ENCODE results near the gene CAMKMT.

DNA sequence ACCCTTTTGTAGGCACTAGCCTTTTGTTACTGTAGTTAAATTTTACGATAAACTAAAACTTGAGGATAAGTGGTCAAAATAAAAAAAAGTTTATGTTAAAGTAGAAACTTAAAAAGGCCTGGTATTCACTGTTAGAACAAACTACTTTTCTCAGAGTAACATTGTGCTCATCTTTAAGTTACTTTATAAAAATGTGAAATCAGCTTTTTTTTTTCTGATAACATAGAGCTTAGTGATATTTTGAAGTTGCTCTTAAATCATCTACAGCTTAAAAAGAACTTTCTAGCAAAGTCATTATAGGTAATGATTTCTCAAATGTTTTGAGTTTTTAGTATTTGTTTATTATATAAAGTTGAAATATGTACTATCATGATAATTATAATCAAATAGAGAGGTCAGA is 125.3 kb downstream of the CAMKMT start:
- TF ChIP-seq POLR2A (IDR thresholded peaks at IDR 0.05) (no peak), POLR2AphosphoS5 (IDR thresholded peaks at IDR 0.05) (no peak), EP300 (IDR thresholded peaks at IDR 0.05) (no peak)
- TF ChIP-seq, protein P1, sequence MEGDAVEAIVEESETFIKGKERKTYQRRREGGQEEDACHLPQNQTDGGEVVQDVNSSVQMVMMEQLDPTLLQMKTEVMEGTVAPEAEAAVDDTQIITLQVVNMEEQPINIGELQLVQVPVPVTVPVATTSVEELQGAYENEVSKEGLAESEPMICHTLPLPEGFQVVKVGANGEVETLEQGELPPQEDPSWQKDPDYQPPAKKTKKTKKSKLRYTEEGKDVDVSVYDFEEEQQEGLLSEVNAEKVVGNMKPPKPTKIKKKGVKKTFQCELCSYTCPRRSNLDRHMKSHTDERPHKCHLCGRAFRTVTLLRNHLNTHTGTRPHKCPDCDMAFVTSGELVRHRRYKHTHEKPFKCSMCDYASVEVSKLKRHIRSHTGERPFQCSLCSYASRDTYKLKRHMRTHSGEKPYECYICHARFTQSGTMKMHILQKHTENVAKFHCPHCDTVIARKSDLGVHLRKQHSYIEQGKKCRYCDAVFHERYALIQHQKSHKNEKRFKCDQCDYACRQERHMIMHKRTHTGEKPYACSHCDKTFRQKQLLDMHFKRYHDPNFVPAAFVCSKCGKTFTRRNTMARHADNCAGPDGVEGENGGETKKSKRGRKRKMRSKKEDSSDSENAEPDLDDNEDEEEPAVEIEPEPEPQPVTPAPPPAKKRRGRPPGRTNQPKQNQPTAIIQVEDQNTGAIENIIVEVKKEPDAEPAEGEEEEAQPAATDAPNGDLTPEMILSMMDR (IDR thresholded peaks at IDR 0.05): no peak
